Ecto neural progenitor cell (in vitro differentiated cells): ENCODE measurements around the gene TMEM63A.
"Not testable (repeated sequence)": the region's sequence is repeated elsewhere in the genome, so short reads cannot be mapped to it uniquely, and the experiment has no call there.

Source experiments
- DNase-seq: peaks from one replicate; pipeline ENCODE4 v3.0.0-alpha.2; 2018; ENCODE audit warnings: low spot score

TMEM63A gene

GRCh38 chr1:225819346-225820192, 62.6 kb downstream of the TMEM63A start:
- no peak for DNase-seq

- DNase-seq = no peak
These were observed 64.0 kb downstream of the TMEM63A start for GRCh38 chr1:225818229-225818628.

- DNase-seq = no peak
These were observed 64.5 kb downstream of the TMEM63A start for GRCh38 chr1:225817611-225818061.

- DNase-seq = no peak
These were observed 65.3 kb downstream of the TMEM63A start for GRCh38 chr1:225816643-225817538.

- no peak for DNase-seq
These were observed 66.5 kb downstream of the TMEM63A start for GRCh38 chr1:225815526-225816178.

GRCh38 chr1:225815090-225815489, 67.1 kb downstream of the TMEM63A start:
- DNase-seq = not testable (repeated sequence)

- no peak for DNase-seq
These were observed 67.8 kb downstream of the TMEM63A start for GRCh38 chr1:225814381-225814780.

GRCh38 chr1:225813214-225813964, 68.8 kb downstream of the TMEM63A start:
- DNase-seq = no peak

- no peak for DNase-seq
These were observed 69.5 kb downstream of the TMEM63A start for GRCh38 chr1:225812488-225813213.

- DNase-seq = peak; percentile 61
These were observed 70.3 kb downstream of the TMEM63A start for GRCh38 chr1:225811622-225812487.

GRCh38 chr1:225810579-225811538, 71.3 kb downstream of the TMEM63A start:
- peak; percentile 53 for DNase-seq

GRCh38 chr1:225809842-225810578, 72.2 kb downstream of the TMEM63A start, which contains the start of gene EPHX1:
EPHX1 (plus strand) TSS chr1:225810124; CDS start chr1:225828730, 18,606 bp downstream.
- peak; percentile 92 for DNase-seq

GRCh38 chr1:225808136-225808535, 74.0 kb downstream of the TMEM63A start:
- DNase-seq = no peak

GRCh38 chr1:225806736-225807135, 75.4 kb downstream of the TMEM63A start:
- not testable (repeated sequence) for DNase-seq

- DNase-seq = no peak
These were observed 75.9 kb downstream of the TMEM63A start for GRCh38 chr1:225806249-225806648.

GRCh38 chr1:225801146-225801545, 81.0 kb downstream of the TMEM63A start:
- not testable (repeated sequence) for DNase-seq

- DNase-seq = not testable (repeated sequence)
These were observed 86.1 kb downstream of the TMEM63A start for GRCh38 chr1:225796097-225796496.
